ENCODE results near the gene PLPPR2. TPM values are rescaled to one million over a fixed set of nuclear protein-coding genes. Genes with fewer than 3 reads are reported as not detected.

The PLPPR2 gene
- total RNA-seq, 1 experiment from 2014 or later, result 5.6 TPM

DNA sequence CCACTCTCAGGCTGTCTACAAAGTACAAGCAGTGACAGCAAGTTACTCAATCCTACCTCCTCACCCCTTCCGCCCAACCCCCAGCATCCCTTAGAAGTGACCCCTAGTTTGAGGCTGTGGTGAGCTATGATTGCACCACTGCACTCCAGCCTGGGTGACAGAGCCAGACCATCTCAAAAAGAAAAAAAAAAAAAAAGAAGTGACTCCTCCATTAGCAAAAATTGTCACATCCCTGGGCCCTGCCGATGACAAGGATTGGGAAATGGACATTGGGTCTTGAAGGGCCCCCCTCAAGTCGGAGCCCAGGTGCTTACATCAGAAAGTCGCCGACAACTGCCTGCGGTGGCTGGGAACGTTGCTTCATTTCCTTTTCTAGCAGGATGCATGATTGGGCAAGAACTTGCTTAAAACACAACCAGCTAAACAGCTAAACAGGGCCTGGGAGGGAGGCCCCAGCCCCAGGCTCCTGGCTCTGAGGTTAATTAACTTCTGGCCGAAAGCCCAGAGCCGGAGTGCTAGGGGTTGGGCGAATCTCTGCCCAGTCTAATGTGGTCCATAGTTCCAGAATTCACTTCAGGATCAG lies 31.1 kb upstream of the PLPPR2 start:
- DNase-seq, result peak in 1 of 2 experiments; percentile 19

DNA sequence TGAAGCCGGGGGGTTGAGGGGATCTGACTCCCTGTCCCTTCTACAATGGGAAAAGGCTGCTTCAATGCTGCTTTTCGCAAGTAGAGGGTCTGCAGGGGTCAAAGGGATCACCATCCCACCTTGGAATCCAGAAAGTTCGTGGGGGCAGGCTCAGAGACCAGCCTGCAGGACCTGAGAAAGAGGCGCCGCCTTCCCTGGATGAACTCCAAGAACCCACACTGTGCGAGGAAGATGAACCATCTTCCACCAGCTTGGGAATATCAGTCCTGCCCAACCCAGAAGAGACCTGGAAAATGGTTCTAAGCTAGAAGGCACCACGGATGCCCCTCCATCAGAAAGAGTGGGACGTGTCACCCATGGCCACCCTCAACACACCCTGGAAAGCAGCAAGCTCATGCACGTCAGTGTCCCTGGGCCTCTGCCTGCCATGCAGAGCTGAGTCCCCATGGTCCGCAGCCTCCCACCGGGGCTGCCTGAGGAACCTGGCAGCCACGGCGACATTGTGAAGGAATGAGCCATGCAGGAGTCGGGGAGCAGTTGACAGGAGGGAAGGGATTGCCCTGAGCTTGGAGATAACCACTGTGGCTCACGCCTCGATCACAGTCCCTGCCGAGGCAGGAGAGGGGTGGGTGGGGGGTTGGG lies 30.4 kb upstream of the PLPPR2 start:
- H3K27ac Mint-ChIP-seq (ENCODE audit: unreplicated experiment), result no peak overlapping the region
- peaks cover 14% of the 10 kb centered on the region for H3K36me3 Mint-ChIP-seq (ENCODE audit: insufficient read depth, unreplicated experiment)
- ChIA-PET POLR2A (interaction anchor here (1.0 kb wide), 1 partner anchor 50 kb away, joined by 3 read pairs; the partner anchor contains the start of gene SWSAP1), CTCF (interaction anchor here (1.0 to 1.2 kb wide), 2 partner anchors 50 to 56 kb away, joined by 3 read pairs; partner anchors contain the start of gene SWSAP1)
- intact Hi-C loops (cut with micrococcal nuclease; ENCODE audit: unreplicated experiment), result no loop called here
- Histone ChIP-seq H3K36me3 (ENCODE audit: control insufficient read depth, insufficient read depth, low read length) (no peaks in the 10 kb centered on the region; the same call in 1 of the 2 replicates), H3K27me3 (replicated peaks; ENCODE audit: control insufficient read depth, insufficient read depth, low read length) (no peaks in the 10 kb centered on the region), H3K9me3 (no peaks in the 10 kb centered on the region), H3K4me3 (ENCODE audit: low read depth, low read length) (no peak overlapping the region), H3K4me1 (peaks cover 7% of the 10 kb centered on the region; the same call in 1 of the 2 replicates)
- H3K27me3 Mint-ChIP-seq (ENCODE audit: insufficient read depth, unreplicated experiment), result no peaks in the 10 kb centered on the region
- H3K4me1 Mint-ChIP-seq (ENCODE audit: low read depth, unreplicated experiment), result peaks cover 18% of the 10 kb centered on the region
- H3K9me3 Mint-ChIP-seq (ENCODE audit: unreplicated experiment), result no peaks in the 10 kb centered on the region
- no peak for DNase-seq
- TF ChIP-seq, protein P1, sequence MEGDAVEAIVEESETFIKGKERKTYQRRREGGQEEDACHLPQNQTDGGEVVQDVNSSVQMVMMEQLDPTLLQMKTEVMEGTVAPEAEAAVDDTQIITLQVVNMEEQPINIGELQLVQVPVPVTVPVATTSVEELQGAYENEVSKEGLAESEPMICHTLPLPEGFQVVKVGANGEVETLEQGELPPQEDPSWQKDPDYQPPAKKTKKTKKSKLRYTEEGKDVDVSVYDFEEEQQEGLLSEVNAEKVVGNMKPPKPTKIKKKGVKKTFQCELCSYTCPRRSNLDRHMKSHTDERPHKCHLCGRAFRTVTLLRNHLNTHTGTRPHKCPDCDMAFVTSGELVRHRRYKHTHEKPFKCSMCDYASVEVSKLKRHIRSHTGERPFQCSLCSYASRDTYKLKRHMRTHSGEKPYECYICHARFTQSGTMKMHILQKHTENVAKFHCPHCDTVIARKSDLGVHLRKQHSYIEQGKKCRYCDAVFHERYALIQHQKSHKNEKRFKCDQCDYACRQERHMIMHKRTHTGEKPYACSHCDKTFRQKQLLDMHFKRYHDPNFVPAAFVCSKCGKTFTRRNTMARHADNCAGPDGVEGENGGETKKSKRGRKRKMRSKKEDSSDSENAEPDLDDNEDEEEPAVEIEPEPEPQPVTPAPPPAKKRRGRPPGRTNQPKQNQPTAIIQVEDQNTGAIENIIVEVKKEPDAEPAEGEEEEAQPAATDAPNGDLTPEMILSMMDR (IDR thresholded peaks at IDR 0.05; ENCODE audit: insufficient read depth in 1 of 2, low read depth in 1 of 2, low read length in 1 of 2, severe bottlenecking in 1 of 2, unreplicated experiment in 1 of 2), result no peak
- no TSS peak for BruUV-seq (replicated peaks)
- no peak overlapping the region for H3K4me3 Mint-ChIP-seq (ENCODE audit: unreplicated experiment)

More for the DNA sequence above, 31.1 kb upstream of the PLPPR2 start:
- Histone ChIP-seq H3K4me3 (ENCODE audit: low read depth, low read length) (no peak overlapping the region), H3K4me1 (peaks cover 7% of the 10 kb centered on the region; the same call in 1 of the 2 replicates), H3K27me3 (replicated peaks; ENCODE audit: control insufficient read depth, insufficient read depth, low read length) (no peaks in the 10 kb centered on the region), H3K36me3 (ENCODE audit: control insufficient read depth, insufficient read depth, low read length) (no peaks in the 10 kb centered on the region; the same call in 1 of the 2 replicates), H3K9me3 (no peaks in the 10 kb centered on the region)
- Mint-ChIP-seq H3K4me3 (ENCODE audit: unreplicated experiment) (no peak overlapping the region), H3K9me3 (ENCODE audit: unreplicated experiment) (no peaks in the 10 kb centered on the region), H3K27me3 (ENCODE audit: insufficient read depth, unreplicated experiment) (no peaks in the 10 kb centered on the region), H3K4me1 (ENCODE audit: low read depth, unreplicated experiment) (peaks cover 23% of the 10 kb centered on the region), H3K27ac (ENCODE audit: unreplicated experiment) (no peak overlapping the region), H3K36me3 (ENCODE audit: insufficient read depth, unreplicated experiment) (peaks cover 12% of the 10 kb centered on the region)
- ChIA-PET POLR2A (interaction anchor here (1.0 kb wide), 1 partner anchor 51 kb away, joined by 3 read pairs; the partner anchor contains the start of gene SWSAP1), CTCF (interaction anchor here (1.0 to 1.2 kb wide), 2 partner anchors 51 to 57 kb away, joined by 3 read pairs; partner anchors contain the start of gene SWSAP1)
- intact Hi-C loops (cut with micrococcal nuclease; ENCODE audit: unreplicated experiment), result no loop called here
- TF ChIP-seq, protein P1 (IDR thresholded peaks at IDR 0.05; ENCODE audit: insufficient read depth in 1 of 2, low read depth in 1 of 2, low read length in 1 of 2, severe bottlenecking in 1 of 2, unreplicated experiment in 1 of 2), result no peak
- no TSS peak for BruUV-seq (replicated peaks)

DNA sequence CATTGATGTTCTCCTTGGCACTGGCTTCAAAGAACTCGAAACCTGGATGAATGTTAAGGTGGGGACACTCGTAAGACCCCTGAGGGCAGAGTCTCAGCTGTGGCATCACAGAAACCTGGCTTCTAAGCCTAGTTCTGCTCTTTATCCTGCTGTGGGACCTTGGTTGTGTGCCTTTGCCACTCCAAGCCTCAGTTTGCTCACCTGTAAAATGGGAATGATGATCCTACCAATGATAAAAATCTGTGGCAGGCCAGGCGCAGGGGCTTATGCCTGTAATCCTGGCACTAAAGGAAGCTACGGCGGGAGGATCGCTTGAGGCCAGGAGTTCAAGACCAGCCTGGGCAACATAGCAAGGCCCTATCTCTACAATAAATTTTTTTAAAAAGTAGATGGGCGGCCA lies 29.7 kb upstream of the PLPPR2 start:
- Histone ChIP-seq H3K9me3 (no peaks in the 10 kb centered on the region), H3K27me3 (replicated peaks; ENCODE audit: control insufficient read depth, insufficient read depth, low read length) (no peaks in the 10 kb centered on the region), H3K4me1 (peaks cover 7% of the 10 kb centered on the region; the same call in 1 of the 2 replicates), H3K4me3 (ENCODE audit: low read depth, low read length) (no peak overlapping the region), H3K36me3 (ENCODE audit: control insufficient read depth, insufficient read depth, low read length) (no peaks in the 10 kb centered on the region; the same call in 1 of the 2 replicates)
- Mint-ChIP-seq H3K27ac (ENCODE audit: unreplicated experiment) (no peak overlapping the region), H3K9me3 (ENCODE audit: unreplicated experiment) (no peaks in the 10 kb centered on the region), H3K27me3 (ENCODE audit: insufficient read depth, unreplicated experiment) (no peaks in the 10 kb centered on the region), H3K36me3 (ENCODE audit: insufficient read depth, unreplicated experiment) (peaks cover 20% of the 10 kb centered on the region), H3K4me3 (ENCODE audit: unreplicated experiment) (no peak overlapping the region), H3K4me1 (ENCODE audit: low read depth, unreplicated experiment) (peaks cover 18% of the 10 kb centered on the region)
- no TSS peak for BruUV-seq (replicated peaks)
- no peak for DNase-seq
- POLR2A ChIA-PET, result no interaction called here
- TF ChIP-seq, protein P1 (IDR thresholded peaks at IDR 0.05; ENCODE audit: insufficient read depth in 1 of 2, low read depth in 1 of 2, low read length in 1 of 2, severe bottlenecking in 1 of 2, unreplicated experiment in 1 of 2), result no peak
- intact Hi-C loops (cut with micrococcal nuclease; ENCODE audit: unreplicated experiment), result no loop called here
- CTCF ChIA-PET, result interaction anchor here (1.2 kb wide), 1 partner anchor 49 kb away, joined by 3 read pairs; the partner anchor contains the start of gene SWSAP1

All from Caco-2 (cell line).